Ishikawa (cell line): ENCODE measurements around the gene CDH13.

Experiments
- CEBPB ChIP-seq: IDR thresholded peaks from 2 replicates; pipeline ENCODE4 v1.6.1; 2012
- FOXM1 ChIP-seq: IDR thresholded peaks from 2 replicates; pipeline ENCODE4 v1.6.1; 2012; ENCODE audit warnings: low read depth, borderline replicate concordance
- RAD21 ChIP-seq: IDR thresholded peaks from 2 replicates; pipeline ENCODE4 v1.6.1; 2012; ENCODE audit warnings: low read depth
- TCF12 ChIP-seq: IDR thresholded peaks from 2 replicates; pipeline ENCODE4 v1.6.1; 2012; ENCODE audit warnings: low read depth
- USF1 ChIP-seq: IDR thresholded peaks from 2 replicates; pipeline ENCODE4 v1.6.1; 2012

- TF ChIP-seq RAD21: no peak
- no peak for TF ChIP-seq TCF12
- TF ChIP-seq USF1: no peak
- TF ChIP-seq CEBPB: no peak
- TF ChIP-seq FOXM1: no peak
Observed at GRCh38 chr16:83270061-83270460, 643.3 kb downstream of the CDH13 start.
